ENCODE measurements around the gene GRK4.

GRK4 gene

GRCh38 chr4:3017504-3017903, 54.1 kb downstream of the GRK4 start:
- DNase-seq = no peak

DNA sequence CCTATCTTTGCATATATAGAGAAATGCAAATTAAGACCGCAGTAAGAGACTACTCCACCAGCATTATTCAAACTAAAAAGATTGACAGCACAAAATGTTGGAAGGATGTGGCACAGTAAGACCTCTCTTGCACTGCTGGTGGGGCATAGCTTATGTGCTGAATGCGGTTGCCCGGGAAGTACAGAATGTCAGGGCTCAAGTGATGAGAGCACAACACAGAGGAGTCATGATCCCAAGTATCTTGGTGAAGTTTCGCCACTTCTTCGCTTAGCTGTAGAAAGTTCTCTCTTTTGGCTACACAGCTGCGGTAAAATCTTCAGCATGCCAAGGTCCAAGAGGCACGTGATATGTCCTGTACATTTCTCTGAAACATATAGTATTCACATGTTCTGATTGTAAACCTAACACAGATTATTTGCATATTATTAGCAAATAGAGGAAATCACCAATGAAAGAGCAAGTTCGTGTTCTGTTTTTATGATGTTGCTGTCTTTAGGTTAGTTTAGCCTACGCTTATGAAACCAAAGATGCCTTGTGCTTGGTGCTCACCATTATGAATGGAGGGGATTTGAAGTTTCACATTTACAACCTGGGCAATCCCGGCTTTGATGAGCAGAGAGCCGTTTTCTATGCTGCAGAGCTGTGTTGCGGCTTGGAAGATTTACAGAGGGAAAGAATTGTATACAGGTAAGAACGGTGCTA, 55.9 kb downstream of the GRK4 start:
- DNase-seq = no peak

DNA sequence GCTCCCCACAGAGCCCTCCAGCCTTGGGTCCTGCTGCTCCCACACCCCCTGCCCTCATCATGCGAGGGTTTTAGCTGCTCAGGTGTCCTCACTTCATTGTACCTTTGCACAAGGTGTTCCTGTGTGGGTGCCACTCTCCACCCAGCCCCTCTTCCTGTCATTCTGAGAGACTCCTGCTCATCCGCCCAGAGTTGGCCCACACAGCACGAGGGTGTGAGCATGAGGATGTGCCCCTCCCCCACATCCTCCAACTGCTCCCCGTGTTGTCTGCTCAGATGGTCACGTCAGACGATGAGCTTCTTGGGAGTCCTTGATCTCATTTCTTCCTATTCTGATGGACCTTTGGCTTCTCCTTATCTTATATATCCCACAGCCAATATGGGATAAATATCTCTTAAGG, 57.8 kb downstream of the GRK4 start:
- DNase-seq = no peak

GRCh38 chr4:3021627-3022026, 58.3 kb downstream of the GRK4 start:
- DNase-seq = no peak

DNA sequence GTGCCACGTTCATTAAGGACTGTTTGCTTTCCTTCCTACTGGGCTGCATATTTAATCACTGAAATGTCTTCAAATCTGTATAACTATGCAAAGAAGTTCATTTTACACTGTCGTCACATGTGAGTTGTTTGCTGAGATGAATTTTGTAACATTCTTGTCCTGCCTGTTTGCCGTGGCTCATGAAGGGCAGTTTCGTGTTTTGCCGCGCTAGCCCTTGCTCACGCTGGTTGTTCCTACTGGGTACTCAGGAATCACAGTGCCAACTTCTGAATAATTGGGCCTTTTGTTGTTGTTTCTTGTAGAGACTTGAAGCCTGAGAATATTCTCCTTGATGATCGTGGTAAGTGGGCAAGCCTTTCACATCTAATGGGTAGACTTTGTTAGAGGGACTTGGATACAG, 58.7 kb downstream of the GRK4 start:
- DNase-seq = no peak

DNA sequence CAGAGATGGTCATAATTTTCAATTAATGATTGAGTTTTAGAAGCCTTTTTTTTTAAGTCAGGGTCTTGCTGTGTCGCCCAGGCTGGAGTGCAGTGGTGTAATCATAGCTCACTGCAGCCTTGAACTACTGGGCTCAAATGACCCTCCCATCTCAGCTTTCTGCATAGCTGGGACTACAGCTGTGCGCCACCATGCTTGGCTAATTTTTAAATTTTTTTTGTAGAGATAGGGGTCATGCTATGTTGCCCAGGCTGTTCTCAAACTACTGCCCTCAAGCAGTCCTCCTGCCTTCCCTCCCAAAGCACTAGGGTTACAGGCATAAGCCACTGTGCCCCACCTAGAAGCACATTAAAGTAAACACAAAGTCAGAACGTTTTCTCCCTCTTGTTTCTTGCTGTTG, 59.3 kb downstream of the GRK4 start:
- no peak for DNase-seq

GRCh38 chr4:3025881-3026280, 62.5 kb downstream of the GRK4 start:
- no peak for DNase-seq

- no peak for DNase-seq
These were observed 63.2 kb downstream of the GRK4 start for GRCh38 chr4:3026540-3026939.

- no peak for DNase-seq
These were observed 66.1 kb downstream of the GRK4 start for GRCh38 chr4:3029464-3029863.

- no peak for DNase-seq
These were observed 67.4 kb downstream of the GRK4 start for GRCh38 chr4:3030566-3031356.

- no peak for DNase-seq
These were observed 68.1 kb downstream of the GRK4 start for GRCh38 chr4:3031357-3032082.

DNA sequence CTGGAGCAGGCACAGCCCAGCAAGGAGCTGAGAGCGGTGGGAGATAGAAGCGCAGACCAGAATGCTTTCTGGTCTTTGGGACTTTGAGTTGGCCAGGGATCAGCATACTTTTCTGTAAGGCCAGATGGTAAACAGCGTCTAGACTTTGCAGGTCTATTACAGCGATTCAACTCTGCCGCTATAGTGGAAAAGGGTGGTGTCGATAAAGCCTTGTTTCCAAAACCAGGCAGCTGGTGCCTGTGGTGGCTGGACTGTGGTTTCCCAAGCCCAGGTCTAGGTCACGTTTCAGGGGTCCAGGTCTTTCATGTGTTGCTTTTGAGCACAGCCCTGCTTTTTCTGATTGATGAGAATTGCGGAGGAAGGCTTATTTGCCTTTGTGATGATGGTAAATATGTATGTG, 70.9 kb downstream of the GRK4 start:
- no peak for DNase-seq

GRCh38 chr4:3035249-3035648, 71.9 kb downstream of the GRK4 start:
- DNase-seq = no peak

DNA sequence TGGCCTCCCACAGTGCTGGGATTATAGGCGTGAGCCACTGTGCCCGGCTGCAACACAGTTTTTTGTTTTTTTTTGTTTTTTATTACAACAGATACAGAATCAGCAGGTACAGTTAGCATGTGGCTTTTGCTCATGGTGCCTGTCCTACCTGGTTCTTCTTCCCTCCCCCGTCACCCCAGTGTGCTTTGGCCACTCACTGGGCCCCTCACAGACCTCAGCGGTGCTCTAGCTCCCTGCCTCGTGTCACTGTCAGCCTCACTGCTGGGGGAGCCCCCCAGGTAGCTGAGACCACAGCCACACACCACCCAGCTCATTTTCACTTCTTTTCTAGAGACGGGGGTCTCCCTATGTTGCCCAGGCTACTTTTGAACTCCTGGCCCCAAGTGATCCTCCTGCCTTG, 72.3 kb downstream of the GRK4 start:
- no peak for DNase-seq

GRCh38 chr4:3036131-3036952, 73.0 kb downstream of the GRK4 start:
- no peak for DNase-seq

DNA sequence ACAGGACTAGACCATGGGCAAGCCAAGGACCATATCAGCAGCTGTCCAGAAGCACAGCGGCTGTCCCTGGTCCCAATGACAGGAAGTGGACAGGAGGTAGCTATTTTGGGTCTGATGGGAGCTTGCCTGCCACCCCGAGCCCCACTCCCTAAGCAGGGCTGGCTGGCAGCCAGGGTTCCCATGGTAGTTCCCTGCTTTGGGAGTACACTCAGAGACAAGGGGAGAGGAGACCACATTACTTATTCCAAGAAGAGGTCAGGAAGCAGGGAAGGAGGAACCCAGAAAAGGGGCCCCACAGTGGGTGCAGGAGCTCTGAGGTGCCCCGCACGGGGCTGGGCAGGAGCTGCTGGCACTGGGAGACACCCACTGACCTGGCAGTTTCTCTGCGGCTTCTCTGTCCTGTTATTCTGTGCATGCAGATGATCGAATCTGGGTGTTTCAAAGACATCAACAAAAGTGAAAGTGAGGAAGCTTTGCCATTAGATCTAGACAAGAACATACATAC, 74.6 kb downstream of the GRK4 start:
- peak; percentile 8 for DNase-seq

- DNase-seq = no peak
These were observed 76.5 kb downstream of the GRK4 start for GRCh38 chr4:3039706-3040366.

DNA sequence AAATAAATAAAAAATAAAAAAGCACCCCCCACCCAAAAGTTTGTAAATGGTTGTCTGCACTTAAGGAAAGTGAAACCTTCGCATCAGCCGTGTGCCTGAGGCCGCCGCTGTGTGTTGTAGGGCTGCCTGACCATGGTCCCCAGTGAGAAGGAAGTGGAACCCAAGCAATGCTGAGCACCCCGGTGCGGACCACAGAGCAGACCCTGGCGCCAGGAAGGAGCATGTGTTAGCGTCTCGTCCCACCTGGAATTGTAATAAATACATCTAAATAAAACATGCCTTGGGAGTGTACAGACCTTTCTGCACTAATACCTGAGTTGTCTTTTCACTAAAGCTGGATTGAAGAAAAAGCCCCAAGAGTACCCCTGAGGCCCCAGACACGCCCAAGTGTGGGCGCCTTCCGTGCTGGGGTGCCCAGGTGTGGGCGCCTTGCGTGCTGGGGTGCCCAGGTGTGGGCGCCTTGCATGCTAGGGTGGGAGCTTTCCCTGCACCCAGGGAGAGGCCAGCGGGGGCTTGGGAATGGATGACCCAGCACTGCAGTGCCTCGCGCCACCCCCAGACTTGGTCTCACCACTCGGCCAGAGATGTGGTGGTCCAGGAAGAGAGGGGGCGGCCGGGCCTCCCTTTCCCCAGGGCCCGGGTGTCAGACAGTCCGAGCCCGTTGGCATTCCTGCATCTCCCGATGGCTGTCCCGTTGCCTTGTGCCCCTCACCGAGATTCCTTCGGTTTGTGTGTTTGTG, 77.3 kb downstream of the GRK4 start:
- no peak for DNase-seq

GRCh38 chr4:3041192-3042142, 78.1 kb downstream of the GRK4 start:
- peak; percentile 68 for DNase-seq

GRCh38 chr4:3042226-3042625, 78.9 kb downstream of the GRK4 start:
- DNase-seq = no peak
